AG04449 (cell line): ENCODE measurements around the gene SH3YL1.

ENCODE experiments used
- CTCF ChIA-PET: fragments of 350-600 bp; formaldehyde crosslinking; extraction: SDS; loops from one replicate; lab custom pipeline; 2021; ENCODE audit warnings: antibody characterized with exemption; lab: Yijun Ruan, JAX
- POLR2A ChIA-PET: fragments of 400-600, 350-600 bp; formaldehyde crosslinking; extraction: SDS; loops from one replicate; lab custom pipeline; 2020; ENCODE audit warnings: antibody characterized with exemption, inconsistent platforms; lab: Yijun Ruan, JAX
- DNase-seq: peaks from one replicate; pipeline ENCODE4 v3.0.0-alpha.2; 2010; ENCODE audit warnings: low read depth, low spot score
- H3K4me3 ChIP-seq: 2 replicates; pipeline ENCODE4 v1.5.1; 2011; ENCODE audit warnings: low read depth, mild to moderate bottlenecking, control low read depth, low read length
- CTCF ChIP-seq: IDR thresholded peaks from one replicate; pipeline ENCODE4 v1.5.1; 2011; ENCODE audit warnings: mild to moderate bottlenecking, moderate library complexity, low read length, control low read depth, inconsistent platforms; ENCODE audit not compliant: insufficient read depth; ENCODE audit errors: missing control alignments

Gene SH3YL1

GRCh38 chr2:273333-273732, 9.5 kb upstream of the SH3YL1 start:
- ChIA-PET CTCF (interaction anchor here (1.6 to 2.2 kb wide), 2 partner anchors 16 to 23 kb away, joined by 3 to 5 read pairs; no protein-coding TSS in a partner anchor), POLR2A (no interaction called here)
- no peak for DNase-seq
- H3K4me3 ChIP-seq: no peak overlapping the region
- no peak for TF ChIP-seq CTCF

- no peak for DNase-seq
- H3K4me3 ChIP-seq: no peak overlapping the region
- no peak for TF ChIP-seq CTCF
- ChIA-PET POLR2A (no interaction called here), CTCF (interaction anchor here (0.9 to 1.2 kb wide), 3 partner anchors 12 to 22 kb away, joined by 3 read pairs; no protein-coding TSS in a partner anchor)
Observed at GRCh38 chr2:271917-272316, 8.1 kb upstream of the SH3YL1 start.

GRCh38 chr2:270861-271260, 7.0 kb upstream of the SH3YL1 start:
- no peak overlapping the region for H3K4me3 ChIP-seq
- no peak for TF ChIP-seq CTCF
- no peak for DNase-seq
- POLR2A ChIA-PET: no interaction called here
- CTCF ChIA-PET: interaction anchor here (1.0 to 1.3 kb wide), 3 partner anchors 13 to 21 kb away, joined by 3 read pairs; no protein-coding TSS in a partner anchor

GRCh38 chr2:269356-270030, 5.7 kb upstream of the SH3YL1 start:
- no peak for DNase-seq
- no peak for TF ChIP-seq CTCF
- POLR2A ChIA-PET: no interaction called here
- CTCF ChIA-PET: interaction anchor here (0.9 to 1.1 kb wide), 2 partner anchors 17 to 23 kb away, joined by 3 read pairs; no protein-coding TSS in a partner anchor
- no peak overlapping the region for H3K4me3 ChIP-seq

- DNase-seq: no peak
- TF ChIP-seq CTCF: no peak
- ChIA-PET POLR2A (no interaction called here), CTCF (no interaction called here)
- H3K4me3 ChIP-seq: no peak overlapping the region
Observed at GRCh38 chr2:268323-268722, 4.5 kb upstream of the SH3YL1 start.
